Peyer's patch (tissue), 4 donors: Measurements from ENCODE around the gene ZNF678.

Experiments
- POLR2A ChIP-seq, 2 donors: fragments of 450-650 bp; IDR thresholded peaks; one replicate each; pipeline ENCODE4 v1.5.1; 2017; ENCODE audit warnings: antibody characterized with exemption in 2 of 2, mild to moderate bottlenecking in 2 of 2, moderate library complexity in 2 of 2
- TF ChIP-seq, protein P1 (sequence below), 6 experiments: fragments of 450-650 bp in 4 of 6; fragments of 200-600 bp in 2 of 6; sonication (generic) in 1 of 6; IDR thresholded peaks; one replicate each; pipeline ENCODE4 v1.5.1; 2017 to 2019; ENCODE audit warnings: antibody characterized with exemption in 6 of 6, mild to moderate bottlenecking in 3 of 6, moderate library complexity in 1 of 6

- TF ChIP-seq POLR2A (IDR thresholded peaks at IDR 0.05): no peak
- TF ChIP-seq, protein P1, sequence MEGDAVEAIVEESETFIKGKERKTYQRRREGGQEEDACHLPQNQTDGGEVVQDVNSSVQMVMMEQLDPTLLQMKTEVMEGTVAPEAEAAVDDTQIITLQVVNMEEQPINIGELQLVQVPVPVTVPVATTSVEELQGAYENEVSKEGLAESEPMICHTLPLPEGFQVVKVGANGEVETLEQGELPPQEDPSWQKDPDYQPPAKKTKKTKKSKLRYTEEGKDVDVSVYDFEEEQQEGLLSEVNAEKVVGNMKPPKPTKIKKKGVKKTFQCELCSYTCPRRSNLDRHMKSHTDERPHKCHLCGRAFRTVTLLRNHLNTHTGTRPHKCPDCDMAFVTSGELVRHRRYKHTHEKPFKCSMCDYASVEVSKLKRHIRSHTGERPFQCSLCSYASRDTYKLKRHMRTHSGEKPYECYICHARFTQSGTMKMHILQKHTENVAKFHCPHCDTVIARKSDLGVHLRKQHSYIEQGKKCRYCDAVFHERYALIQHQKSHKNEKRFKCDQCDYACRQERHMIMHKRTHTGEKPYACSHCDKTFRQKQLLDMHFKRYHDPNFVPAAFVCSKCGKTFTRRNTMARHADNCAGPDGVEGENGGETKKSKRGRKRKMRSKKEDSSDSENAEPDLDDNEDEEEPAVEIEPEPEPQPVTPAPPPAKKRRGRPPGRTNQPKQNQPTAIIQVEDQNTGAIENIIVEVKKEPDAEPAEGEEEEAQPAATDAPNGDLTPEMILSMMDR (IDR thresholded peaks at IDR 0.05): no peak
Observed at GRCh38 chr1:227654431-227654830, 91.1 kb downstream of the ZNF678 start.
